Natural killer cell treated with Interleukin-12 subunit alpha and Interleukin-12 subunit beta and Interleukin-15 and Interleukin-18, amount 100 ng/mL, for 72 hours (primary cell): ENCODE measurements around the gene UBE2M. TPM values are rescaled to one million over a fixed set of nuclear protein-coding genes. Genes with fewer than 3 reads are reported as not detected.

ENCODE experiments used
- ATAC-seq, 2 donors: fragments of 150-1000 bp; cut with Tn5 transposase in 1 of 2; sonication (Bioruptor Pico), chemical (Tn5 transposase) in 1 of 2; 2 replicates each; pipeline ENCODE4 v1.10.0; 2021
- DNase-seq: peaks from one replicate; pipeline ENCODE4 v3.0.0; 2022; ENCODE audit warnings: low spot score
- H3K27ac Mint-ChIP-seq, 2 donors: 1 replicate in 1 of 2; 2 replicates in 1 of 2; pipeline ENCODE4 v1.8.0; 2022; ENCODE audit warnings: mixed read lengths in 2 of 2, mild to moderate bottlenecking in 1 of 2, moderate library complexity in 1 of 2
- H3K27me3 Mint-ChIP-seq, 2 donors: 1 replicate in 1 of 2; 2 replicates in 1 of 2; pipeline ENCODE4 v1.8.0; 2022; ENCODE audit warnings: mixed read lengths in 2 of 2
- H3K36me3 Mint-ChIP-seq: one replicate; pipeline ENCODE4 v1.8.0; 2022; ENCODE audit warnings: mixed read lengths
- H3K4me1 Mint-ChIP-seq, 2 donors: 1 replicate in 1 of 2; 2 replicates in 1 of 2; pipeline ENCODE4 v1.8.0; 2022; ENCODE audit warnings: low read depth in 2 of 2, mixed read lengths in 2 of 2, mild to moderate bottlenecking in 1 of 2
- H3K4me3 Mint-ChIP-seq: one replicate; pipeline ENCODE4 v1.8.0; 2022; ENCODE audit warnings: mixed read lengths
- H3K9me3 Mint-ChIP-seq: 2 replicates; pipeline ENCODE4 v1.8.0; 2022; ENCODE audit warnings: mixed read lengths
- total RNA-seq, 2 donors: library from RNA; stranded (reverse); gene quantifications; one replicate each; pipeline ENCODE4 v1.2.3, GENCODE V29; 2022

Gene UBE2M
- total RNA-seq, 2 donors from 2014 or later = 161 to 183 TPM

DNA sequence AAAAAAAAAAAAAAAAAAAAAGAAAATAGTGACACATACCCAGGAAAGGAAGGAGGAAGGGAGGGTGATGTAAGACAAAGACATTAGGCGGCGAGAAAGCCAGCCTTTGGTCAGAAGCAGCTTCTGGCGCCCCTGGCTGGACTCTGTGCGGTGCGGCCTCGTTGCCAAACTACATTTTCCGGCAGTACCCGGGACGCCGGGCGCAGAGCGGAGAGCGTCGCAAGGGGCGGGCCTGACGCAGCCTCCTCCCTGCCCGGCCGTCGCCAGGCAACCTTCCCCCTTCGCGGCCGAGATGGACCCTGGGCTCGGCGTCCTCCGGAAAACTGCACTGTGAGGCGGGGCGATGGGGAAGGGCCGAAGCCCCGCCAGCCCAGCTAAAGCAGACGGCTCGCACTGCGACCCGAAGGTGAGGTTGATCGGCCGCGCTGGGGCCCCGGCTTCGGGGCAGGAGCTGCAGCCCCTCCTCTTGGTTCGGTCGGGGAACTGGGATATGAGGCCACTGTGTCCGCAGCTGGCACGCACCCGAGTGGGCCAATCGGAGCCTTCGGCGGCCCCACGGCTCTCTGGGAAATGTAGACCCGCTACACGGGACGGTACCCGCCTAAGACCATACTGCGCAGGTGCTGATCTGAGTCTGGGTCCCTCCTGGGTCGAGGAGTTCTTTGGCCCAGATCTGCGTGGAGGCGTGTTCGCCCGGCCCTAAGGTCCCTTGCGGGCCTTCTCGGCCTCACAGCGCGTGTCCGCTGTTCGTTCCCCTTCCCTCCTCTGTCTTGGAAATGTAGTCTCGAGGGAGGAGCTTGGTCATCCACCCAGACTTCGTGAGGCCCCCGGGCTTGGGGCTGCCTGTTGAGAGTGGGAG is 17.0 kb upstream of the UBE2M start:
- peaks cover 6% of the 10 kb centered on the region for H3K36me3 Mint-ChIP-seq
- H3K9me3 Mint-ChIP-seq = peaks cover 3% of the 10 kb centered on the region
- peaks cover 34 to 38% of the 10 kb centered on the region in 2 donors for H3K4me1 Mint-ChIP-seq
- peak overlapping the region; percentile 96 to 98 for H3K27ac Mint-ChIP-seq
- peak; percentile 64 to 76 for ATAC-seq
- peak; percentile 92 for DNase-seq
- H3K4me3 Mint-ChIP-seq = peak overlapping the region; percentile 97
- no peaks in the 10 kb centered on the region for H3K27me3 Mint-ChIP-seq

DNA sequence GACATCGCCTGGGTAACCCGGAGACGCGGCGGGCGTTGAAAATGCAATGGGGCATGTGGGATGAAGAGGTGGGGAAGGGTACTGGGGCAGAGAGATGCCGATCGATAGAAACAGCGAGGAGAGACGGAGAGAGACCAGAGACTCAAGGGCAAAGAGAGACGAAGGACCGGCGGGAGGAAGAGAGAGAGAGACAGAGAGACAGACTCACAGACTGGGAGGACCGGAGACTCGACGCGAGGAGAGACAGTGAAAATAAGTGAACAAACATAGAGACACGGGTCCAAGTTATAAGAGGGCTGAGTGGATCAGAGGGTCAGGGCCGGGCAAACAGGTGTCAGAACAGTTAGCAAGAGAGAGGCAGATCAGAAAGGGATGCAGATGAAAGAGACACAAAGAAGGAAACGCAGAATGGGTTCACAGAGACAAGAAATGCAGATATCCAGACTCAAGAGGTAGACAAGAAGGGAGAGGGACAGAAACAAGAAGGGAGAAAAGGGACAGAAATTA is 15.3 kb upstream of the UBE2M start:
- Mint-ChIP-seq H3K27ac (peak overlapping the region; percentile 96 to 98), H3K4me3 (peak overlapping the region; percentile 97), H3K9me3 (peaks cover 3% of the 10 kb centered on the region), H3K27me3 (no peaks in the 10 kb centered on the region), H3K4me1 (peaks cover 29 to 36% of the 10 kb centered on the region in 2 donors), H3K36me3 (peaks cover 6% of the 10 kb centered on the region)
- ATAC-seq (no peak), DNase-seq (no peak)

DNA sequence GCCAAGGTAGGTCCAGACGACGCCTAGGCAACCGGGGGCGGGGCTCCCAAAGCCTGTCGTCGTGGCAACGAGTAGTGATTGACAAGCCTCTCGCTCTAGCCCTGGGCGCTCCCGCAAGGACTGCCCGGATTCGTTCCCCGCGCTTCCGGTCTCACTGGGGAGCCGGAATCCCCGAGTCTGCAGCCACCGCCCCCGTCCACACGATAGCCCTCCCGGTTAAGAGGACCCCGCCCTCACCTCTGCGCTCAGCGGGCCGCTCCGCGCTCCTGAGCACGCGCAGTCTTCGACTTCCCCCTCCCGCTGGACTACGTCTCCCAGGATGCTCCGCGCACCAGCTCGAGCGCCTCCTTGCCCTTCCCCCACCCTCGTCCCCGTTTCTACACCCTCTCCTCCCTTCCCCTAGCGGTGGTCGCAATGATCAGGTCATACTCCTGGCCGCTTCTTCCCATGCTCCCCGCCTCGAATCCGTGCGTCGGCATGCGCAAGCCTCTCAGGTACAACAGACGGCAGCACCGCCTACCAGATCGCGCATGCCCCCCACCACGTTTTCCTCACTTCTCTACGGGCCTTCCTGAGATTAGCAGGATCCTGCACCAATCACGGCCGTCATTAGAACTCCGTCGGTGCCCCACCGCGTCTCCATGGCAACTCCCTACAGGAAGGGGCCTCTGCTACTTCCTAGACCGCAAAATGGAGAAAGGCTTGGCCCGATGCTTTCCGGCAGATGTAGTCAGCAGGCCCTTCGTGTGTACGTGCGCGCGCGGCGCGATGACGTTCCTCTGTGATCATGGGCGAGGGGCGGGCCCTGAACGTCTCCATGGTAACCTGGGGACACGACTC is 14.6 kb upstream of the UBE2M start, which contains the start of gene MZF1:
MZF1 (minus strand) TSS at position 518 of the 840 bp plus-strand sequence. CDS start 1,946 bp downstream, outside the sequence.
- Mint-ChIP-seq H3K4me3 (peak within 1 kb of the TSS; percentile 97), H3K4me1 (peaks cover 36 to 41% of the 10 kb centered on the region in 2 donors), H3K9me3 (peaks cover 3% of the 10 kb centered on the region), H3K27ac (peak within 1 kb of the TSS; percentile 96 to 98), H3K36me3 (peaks cover 6% of the 10 kb centered on the region), H3K27me3 (no peaks in the 10 kb centered on the region)
- peak; percentile 81 to 84 for ATAC-seq
- DNase-seq = peak; percentile 100

DNA sequence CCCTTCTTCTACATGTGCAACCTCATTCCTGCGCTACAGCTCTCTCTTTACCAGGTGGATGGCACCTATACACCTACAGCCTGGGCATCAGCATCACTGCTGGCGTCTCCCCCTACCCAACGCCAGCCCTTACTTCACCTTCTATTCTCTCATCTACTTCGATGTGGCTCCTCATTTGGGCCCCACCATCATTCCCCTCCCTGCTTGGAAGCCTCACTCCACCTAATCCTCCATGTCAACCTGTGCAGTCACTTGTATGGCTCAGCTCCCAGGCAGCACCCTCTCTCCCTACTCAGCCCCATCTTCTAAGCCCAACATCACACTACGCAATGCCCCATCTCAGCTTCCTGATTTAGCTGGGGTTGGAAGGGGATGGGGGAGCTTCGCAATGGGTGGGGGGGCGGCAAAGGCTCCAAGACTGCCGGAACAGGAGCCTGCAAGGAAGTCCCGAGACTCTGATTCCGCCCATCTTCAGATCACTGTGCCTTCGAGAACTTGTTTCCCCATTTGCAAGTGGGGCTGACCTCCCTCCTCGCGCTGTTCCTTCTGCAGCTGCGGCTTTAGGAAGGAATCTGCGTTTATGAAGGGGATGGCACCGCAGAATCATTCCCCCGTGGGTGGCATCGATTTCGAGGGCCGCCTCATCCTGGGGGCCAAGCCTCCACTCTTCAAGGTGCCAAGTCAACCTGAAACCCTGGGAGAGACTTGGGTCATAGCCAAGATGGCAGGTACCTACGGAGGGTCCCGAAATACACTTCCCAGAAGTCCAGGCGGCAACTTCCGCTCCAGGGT is 13.8 kb upstream of the UBE2M start:
- Mint-ChIP-seq H3K27ac (peak overlapping the region; percentile 96 to 98), H3K4me3 (peak overlapping the region; percentile 97), H3K4me1 (peaks cover 37 to 38% of the 10 kb centered on the region in 2 donors), H3K27me3 (no peaks in the 10 kb centered on the region), H3K36me3 (peaks cover 6% of the 10 kb centered on the region), H3K9me3 (peaks cover 3% of the 10 kb centered on the region)
- DNase-seq (peak; percentile 51), ATAC-seq (no peak)

DNA sequence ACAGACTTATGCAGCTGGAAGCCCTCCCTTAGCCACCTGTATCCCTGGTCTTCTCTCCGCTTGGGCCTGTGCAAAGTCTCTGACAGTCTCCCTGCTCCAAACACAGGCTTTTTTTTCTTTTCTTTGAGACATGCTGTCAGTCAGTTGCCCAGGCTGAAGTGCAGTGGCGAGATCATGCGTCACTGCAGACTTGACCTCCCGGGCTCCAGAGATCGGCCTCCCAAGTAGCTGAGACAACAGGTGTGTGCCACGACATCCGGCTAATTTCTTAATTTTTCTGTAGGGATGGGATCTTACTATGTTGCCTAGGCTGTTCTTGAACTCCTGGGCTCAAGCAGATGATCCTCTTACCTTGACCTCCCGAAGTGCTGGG is 13.2 kb upstream of the UBE2M start:
- H3K27ac Mint-ChIP-seq = peak overlapping the region; percentile 96 to 98
- ATAC-seq = no peak
- peak; percentile 42 for DNase-seq

DNA sequence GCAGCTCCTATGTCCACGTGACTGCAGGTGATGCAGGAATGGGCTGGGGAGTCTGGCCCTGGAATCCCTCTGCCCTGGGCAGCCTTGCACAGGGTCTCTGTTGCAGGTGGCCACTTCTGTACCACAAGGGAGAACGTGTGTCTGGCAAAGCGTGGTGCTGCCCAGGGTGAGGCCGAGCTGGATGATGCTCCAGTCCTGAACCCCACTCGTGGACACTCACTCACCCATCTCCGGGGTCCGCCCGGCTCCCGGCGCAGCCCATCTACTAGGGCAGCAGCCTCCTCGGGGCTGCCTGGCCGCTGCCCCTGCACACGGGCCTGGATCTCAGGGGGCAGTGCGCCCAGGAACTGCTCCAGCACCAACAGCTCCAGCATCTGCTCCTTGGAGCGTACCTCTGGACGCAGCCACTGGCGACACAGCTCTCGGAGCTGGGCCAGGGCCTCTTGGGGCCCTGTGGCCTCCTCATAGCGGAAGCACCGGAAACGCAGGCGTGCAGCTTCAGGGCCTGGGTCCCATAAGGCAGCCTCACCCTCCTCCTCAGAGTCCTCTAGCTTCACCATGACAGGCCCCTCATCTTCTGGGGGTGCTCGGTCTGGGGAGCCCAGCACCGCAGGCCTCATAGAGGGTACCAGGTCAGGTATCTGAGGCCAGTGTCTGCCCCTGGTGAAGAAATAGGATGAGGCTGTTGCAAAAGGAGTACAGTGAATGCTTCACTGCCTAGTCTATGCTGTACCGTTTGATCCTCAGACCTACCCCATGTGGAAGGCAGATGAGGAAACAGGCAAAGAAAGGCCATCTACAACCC is 12.6 kb upstream of the UBE2M start:
- DNase-seq = peak; percentile 57
- no peak overlapping the region for H3K4me3 Mint-ChIP-seq

More for the DNA sequence above, 13.2 kb upstream of the UBE2M start:
- H3K27me3 Mint-ChIP-seq = no peaks in the 10 kb centered on the region
- H3K9me3 Mint-ChIP-seq = peaks cover 3% of the 10 kb centered on the region
- H3K4me1 Mint-ChIP-seq = peaks cover 37 to 38% of the 10 kb centered on the region in 2 donors
- H3K4me3 Mint-ChIP-seq = peak overlapping the region; percentile 97
- H3K36me3 Mint-ChIP-seq = peaks cover 6% of the 10 kb centered on the region

DNA sequence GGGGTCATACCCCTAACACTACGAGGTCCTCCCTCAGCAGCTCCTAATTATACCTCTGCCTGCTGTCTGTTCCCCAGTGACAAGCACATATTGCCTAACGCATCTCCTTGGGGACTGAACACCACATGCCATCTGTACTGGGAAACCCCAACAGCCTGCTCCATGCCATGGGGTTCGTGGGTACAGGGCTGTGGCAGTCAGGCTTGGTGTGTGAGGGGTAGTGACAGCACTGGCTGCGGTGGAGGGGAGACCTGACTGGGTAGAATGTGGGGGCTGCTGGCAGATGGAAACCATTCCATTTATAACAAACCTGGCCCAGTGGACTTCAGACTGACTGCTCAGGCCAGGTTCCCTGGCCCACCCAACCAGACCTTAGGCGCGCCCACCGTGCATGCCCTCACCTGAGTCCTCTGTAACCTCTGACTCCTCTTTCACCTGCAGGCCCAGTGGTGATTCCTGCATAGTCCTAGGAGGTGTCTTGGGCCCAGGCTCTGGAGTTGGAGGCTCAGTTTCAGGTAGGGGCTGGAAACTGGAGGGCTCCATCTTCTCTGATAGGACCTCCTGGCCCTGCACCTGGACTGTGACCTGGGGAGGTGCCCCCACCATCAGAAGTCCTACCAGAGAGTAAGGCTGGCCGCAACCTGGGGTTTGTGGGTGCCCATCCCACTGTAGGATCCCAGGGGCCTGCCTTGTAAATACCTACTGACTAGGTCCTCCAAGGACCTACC is 11.7 kb upstream of the UBE2M start:
- H3K4me1 Mint-ChIP-seq = peaks cover 31 to 34% of the 10 kb centered on the region in 2 donors
- no peak overlapping the region for H3K27ac Mint-ChIP-seq
- no peak overlapping the region for H3K4me3 Mint-ChIP-seq
- H3K36me3 Mint-ChIP-seq = peaks cover 6% of the 10 kb centered on the region
- no peaks in the 10 kb centered on the region for H3K27me3 Mint-ChIP-seq
- peaks cover 3% of the 10 kb centered on the region for H3K9me3 Mint-ChIP-seq
- DNase-seq = peak; percentile 44
- ATAC-seq = no peak

More for the DNA sequence above, 12.6 kb upstream of the UBE2M start:
- peaks cover 35 to 37% of the 10 kb centered on the region in 2 donors for H3K4me1 Mint-ChIP-seq
- ATAC-seq = no peak
- H3K9me3 Mint-ChIP-seq = peaks cover 3% of the 10 kb centered on the region
- H3K27ac Mint-ChIP-seq = no peak overlapping the region
- H3K27me3 Mint-ChIP-seq = no peaks in the 10 kb centered on the region
- peaks cover 6% of the 10 kb centered on the region for H3K36me3 Mint-ChIP-seq

DNA sequence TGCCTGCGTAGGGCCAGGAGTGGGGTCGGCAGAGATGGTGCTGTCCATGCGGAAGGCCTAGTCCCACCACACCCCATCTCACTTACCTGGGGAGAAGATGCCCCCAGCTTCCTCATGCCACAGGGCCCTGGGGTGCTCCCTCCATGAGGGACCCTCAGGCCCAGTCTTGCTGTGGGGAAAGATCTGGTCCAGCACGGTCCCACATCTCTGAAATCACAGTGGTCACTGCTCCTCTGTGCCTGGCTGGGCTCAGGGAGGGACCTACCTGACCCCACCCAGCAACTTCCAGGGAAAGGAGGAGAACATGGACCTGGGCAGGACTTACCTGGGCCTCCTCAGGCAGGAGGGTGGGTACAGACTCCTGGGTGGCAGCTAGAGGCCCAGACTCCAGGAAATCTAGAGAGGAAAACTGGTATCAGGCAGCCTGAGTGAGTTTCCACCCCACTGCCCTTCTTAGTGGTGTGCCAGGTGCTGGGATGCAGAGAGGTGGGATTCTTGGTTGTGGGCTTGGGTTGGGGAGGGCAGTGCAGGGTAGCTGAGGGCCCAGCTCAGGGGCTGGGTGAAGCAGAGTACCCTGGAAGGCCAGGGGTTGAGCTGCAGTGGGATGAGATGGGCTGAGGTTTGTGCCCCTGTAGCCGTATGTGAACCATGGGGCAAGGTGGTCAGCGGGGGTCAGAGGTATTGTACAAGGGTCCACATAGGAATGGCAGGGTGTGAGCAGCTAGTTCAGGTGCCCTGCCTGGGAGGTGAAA is 11.0 kb upstream of the UBE2M start:
- Mint-ChIP-seq H3K9me3 (peaks cover 3% of the 10 kb centered on the region), H3K27ac (no peak overlapping the region), H3K4me3 (no peak overlapping the region), H3K27me3 (no peaks in the 10 kb centered on the region), H3K4me1 (peaks cover 32 to 34% of the 10 kb centered on the region in 2 donors), H3K36me3 (peaks cover 6% of the 10 kb centered on the region)
- DNase-seq (peak; percentile 32), ATAC-seq (no peak)

DNA sequence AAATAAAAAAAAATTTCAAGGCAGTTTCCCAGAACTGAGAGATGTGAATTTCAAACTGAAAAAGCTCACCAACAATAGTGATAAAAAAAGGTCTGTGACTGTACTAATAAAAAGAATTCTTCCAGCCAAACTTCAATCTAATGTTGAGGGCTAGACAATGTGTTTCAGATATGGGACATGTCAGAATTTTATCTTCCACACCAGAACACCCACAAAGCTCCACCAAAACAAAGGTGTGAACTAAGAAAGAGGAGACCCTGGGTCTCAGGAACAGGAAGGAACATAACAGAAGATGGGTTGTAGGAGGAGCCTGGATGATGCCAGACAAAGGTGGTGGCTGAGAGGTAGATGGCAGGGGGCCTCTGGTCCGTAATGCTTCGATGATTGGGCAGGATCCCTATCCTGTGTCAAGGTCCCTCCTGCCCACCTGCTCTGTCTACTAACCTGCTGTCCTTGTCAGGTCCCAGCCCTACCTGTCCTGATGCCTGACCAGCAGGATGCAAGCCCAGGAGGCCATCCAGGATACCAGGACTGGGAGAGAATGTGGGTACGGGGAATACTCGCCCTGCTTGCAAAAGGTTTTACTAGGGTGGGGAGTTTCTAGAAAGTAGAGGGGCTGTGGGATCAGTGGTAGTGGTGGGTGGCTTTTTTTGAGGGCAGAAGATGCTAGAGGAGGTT is 10.2 kb upstream of the UBE2M start:
- H3K4me1 Mint-ChIP-seq = peaks cover 34 to 35% of the 10 kb centered on the region in 2 donors
- no peak for DNase-seq
- no peak overlapping the region for H3K27ac Mint-ChIP-seq
- H3K27me3 Mint-ChIP-seq = peaks cover 0 to under 1% of the 10 kb centered on the region in 2 donors
- no peak overlapping the region for H3K4me3 Mint-ChIP-seq
- no peaks in the 10 kb centered on the region for H3K9me3 Mint-ChIP-seq
- no peak for ATAC-seq
- no peaks in the 10 kb centered on the region for H3K36me3 Mint-ChIP-seq

DNA sequence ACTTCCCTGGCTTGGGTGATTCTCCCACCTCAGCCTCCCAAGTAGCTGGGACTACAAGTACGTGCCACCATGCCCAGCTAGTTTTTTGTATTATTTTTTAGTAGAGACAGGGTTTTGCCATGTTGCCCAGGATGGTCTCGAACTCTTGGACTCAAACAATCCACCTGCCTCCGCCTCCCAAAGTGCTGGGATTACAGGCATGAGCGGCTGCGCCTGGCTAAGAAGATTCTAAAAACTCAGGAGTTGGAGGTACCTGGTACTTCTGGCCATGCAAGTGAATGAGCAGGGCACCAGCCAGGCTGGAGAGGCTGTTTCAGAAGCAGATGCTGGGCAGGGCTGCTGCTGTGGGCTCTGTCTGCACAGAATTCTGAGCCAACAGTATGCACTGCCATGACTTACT is 8.6 kb upstream of the UBE2M start:
- H3K4me3 Mint-ChIP-seq = no peak overlapping the region
- no peak overlapping the region for H3K27ac Mint-ChIP-seq
- ATAC-seq = no peak
- H3K4me1 Mint-ChIP-seq = peaks cover 26 to 29% of the 10 kb centered on the region in 2 donors
- H3K27me3 Mint-ChIP-seq = peaks cover 0 to 3% of the 10 kb centered on the region in 2 donors
- no peaks in the 10 kb centered on the region for H3K36me3 Mint-ChIP-seq
- DNase-seq = no peak
- H3K9me3 Mint-ChIP-seq = no peaks in the 10 kb centered on the region

DNA sequence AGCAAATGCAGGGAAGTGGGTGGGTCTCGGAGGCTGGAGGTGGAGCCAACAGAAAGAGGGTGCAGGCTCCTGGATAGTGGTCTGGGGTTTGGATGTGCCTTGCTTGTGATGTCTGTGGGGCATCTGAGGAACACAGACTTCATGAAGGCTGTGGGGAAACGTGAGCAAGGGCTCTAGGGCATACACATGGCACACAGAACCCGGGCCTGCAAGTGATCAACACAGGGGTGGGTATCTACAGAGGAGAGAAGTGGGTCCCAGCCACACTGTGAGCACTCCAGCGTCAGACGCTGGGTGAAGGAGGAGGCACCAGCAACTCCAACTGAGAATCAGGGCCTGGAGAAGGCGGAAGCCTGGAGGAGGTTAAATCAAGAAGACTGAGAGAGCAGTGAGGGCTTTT is 5.4 kb upstream of the UBE2M start:
- Mint-ChIP-seq H3K36me3 (no peaks in the 10 kb centered on the region), H3K4me3 (peak overlapping the region; percentile 67), H3K27me3 (peaks cover 0 to 3% of the 10 kb centered on the region in 2 donors), H3K27ac (peak overlapping the region; percentile 58 to 100), H3K4me1 (peaks cover 33 to 40% of the 10 kb centered on the region in 2 donors), H3K9me3 (no peaks in the 10 kb centered on the region)
- no peak for DNase-seq
- ATAC-seq = no peak
